K562 (cell line): ENCODE data around the gene TEX9. TPM values are rescaled to one million over a fixed set of nuclear protein-coding genes. Genes with fewer than 3 reads are reported as not detected.

Source experiments
- ATAC-seq: fragments of 200-7000 bp; cut with Tn5 transposase; 3 replicates; pipeline ENCODE4 v1.9.1; 2020; ENCODE audit warnings: moderate library complexity
- BruUV-seq: library from RNA; stranded (reverse); fragments of 400-500 nt; replicated peaks from 2 replicates; lab custom pipeline; 2021; lab: Mats Ljungman, UMichigan
- CTCF ChIA-PET: fragments of 300-600 bp; formaldehyde crosslinking; extraction: SDS; loops from one replicate; lab custom pipeline; 2021; ENCODE audit warnings: low intra/inter-chr PET ratio; lab: Yijun Ruan, JAX
- POLR2A ChIA-PET: fragments of 300-600, 350-650 bp; sonication (Branson Sonifier 250); formaldehyde crosslinking; extraction: SDS; loops from one replicate; lab custom pipeline; 2021; ENCODE audit warnings: antibody characterized with exemption, inconsistent platforms; lab: Yijun Ruan, JAX
- DNase-seq, 4 experiments: peaks; one replicate each; pipeline versions ENCODE4 v3.0.0 to v3.0.0-alpha.2; 2011 to 2018; ENCODE audit warnings: low spot score in 3 of 4, mixed read lengths in 3 of 4; ENCODE audit errors: extremely low read depth in 1 of 4
- FAIRE-seq: peaks from 2 replicates; lab custom pipeline; 2011; peaks lifted over from hg19 to GRCh38; lab: Jason Lieb, UNC
- H2AFZ ChIP-seq: 2 replicates; pipeline ENCODE4 v1.6.0; 2011; ENCODE audit warnings: low read depth, low read length, control low read depth, inconsistent platforms
- H3K27ac ChIP-seq: fragments of 200-600 bp; 3 replicates; pipeline ENCODE4 v1.8.0; 2011; ENCODE audit warnings: low read depth, mild to moderate bottlenecking, control low read depth, inconsistent platforms, low read length, moderate library complexity, mixed read lengths; ENCODE audit errors: extremely low read depth
- H3K27me3 ChIP-seq, 2 experiments: fragments of 300-600 bp in 1 of 2; 2 replicates in 1 of 2; 3 replicates in 1 of 2; pipeline versions ENCODE4 v1.6.0 to v1.8.0; 2011; ENCODE audit warnings: inconsistent platforms in 2 of 2, low read length in 2 of 2, mild to moderate bottlenecking in 1 of 2, mixed read lengths in 1 of 2, moderate library complexity in 1 of 2; ENCODE audit not compliant: control insufficient read depth in 2 of 2, insufficient read depth in 2 of 2
- H3K36me3 ChIP-seq: fragments of 300-600 bp; 3 replicates; pipeline ENCODE4 v1.8.0; 2011; ENCODE audit warnings: mild to moderate bottlenecking, low read length, inconsistent platforms; ENCODE audit not compliant: control insufficient read depth, insufficient read depth
- H3K4me1 ChIP-seq, 2 experiments: fragments of 200-600 bp in 1 of 2; replicated peaks in 1 of 2; 2 replicates in 1 of 2; 3 replicates in 1 of 2; pipeline versions ENCODE4 v1.5.1 to v1.8.0; 2011; ENCODE audit warnings: inconsistent platforms in 2 of 2, low read length in 2 of 2, mild to moderate bottlenecking in 1 of 2, mixed read lengths in 1 of 2, moderate library complexity in 1 of 2; ENCODE audit not compliant: control insufficient read depth in 2 of 2, insufficient read depth in 2 of 2
- H3K4me2 ChIP-seq: 2 replicates; pipeline ENCODE4 v1.6.1; 2011; ENCODE audit warnings: low read length, control low read depth, inconsistent platforms, mixed read lengths; ENCODE audit not compliant: insufficient read depth
- H3K4me3 ChIP-seq: fragments of 200-600 bp; sonication (generic), shearing (Covaris generic); 2 replicates; pipeline ENCODE4 v1.5.1; 2016; ENCODE audit warnings: control low read depth, inconsistent platforms
- H3K79me2 ChIP-seq: fragments of 200-600 bp; 3 replicates; pipeline ENCODE4 v1.8.0; 2011; ENCODE audit warnings: low read length, inconsistent platforms; ENCODE audit not compliant: control insufficient read depth, insufficient read depth
- H3K9ac ChIP-seq, 2 experiments: 2 replicates each; pipeline versions ENCODE4 v1.6.0 to v1.6.1; 2011; ENCODE audit warnings: low read depth in 2 of 2, low read length in 2 of 2, control low read depth in 1 of 2, inconsistent platforms in 1 of 2, mild to moderate bottlenecking in 1 of 2, mixed read lengths in 1 of 2; ENCODE audit not compliant: insufficient read depth in 1 of 2
- H3K9me1 ChIP-seq: one replicate; pipeline ENCODE4 v1.6.0; 2011; ENCODE audit warnings: inconsistent platforms, mild to moderate bottlenecking, low read length, moderate library complexity; ENCODE audit not compliant: control insufficient read depth, insufficient read depth
- H3K9me3 ChIP-seq: replicated peaks from 2 replicates; pipeline ENCODE4 v1.5.1; 2011; ENCODE audit warnings: low read depth, low read length, inconsistent platforms; ENCODE audit not compliant: control insufficient read depth, insufficient read depth
- H4K20me1 ChIP-seq: replicated peaks from 2 replicates; pipeline ENCODE4 v1.6.1; 2011; ENCODE audit warnings: low read length, inconsistent platforms, mixed read lengths; ENCODE audit not compliant: control insufficient read depth, insufficient read depth
- ARID2 ChIP-seq: fragments of 450-650 bp; IDR thresholded peaks from 2 replicates; pipeline ENCODE4 v1.6.1; 2017; ENCODE audit warnings: antibody characterized with exemption, mild to moderate bottlenecking
- BRF2 ChIP-seq: IDR thresholded peaks from 3 replicates; pipeline ENCODE4 v1.6.1; 2011; ENCODE audit warnings: borderline replicate concordance, mild to moderate bottlenecking; ENCODE audit not compliant: insufficient read length, insufficient read depth
- CHD2 ChIP-seq: IDR thresholded peaks from 2 replicates; pipeline ENCODE4 v1.6.1; 2011; ENCODE audit warnings: low read depth, low read length
- FOXP1 ChIP-seq: sonication (generic); formaldehyde crosslinking; IDR thresholded peaks from 2 replicates; pipeline ENCODE4 v1.8.0; 2022; ENCODE audit warnings: mild to moderate bottlenecking, missing genetic modification reagents
- ILK ChIP-seq: fragments of 450-650 bp; IDR thresholded peaks from 2 replicates; pipeline ENCODE4 v1.6.1; 2016; ENCODE audit warnings: missing genetic modification characterization, low read depth, mild to moderate bottlenecking, missing compliant biosample characterization, moderate library complexity, borderline replicate concordance
- L3MBTL2 ChIP-seq: fragments of 450-650 bp; IDR thresholded peaks from 2 replicates; pipeline ENCODE4 v1.6.1; 2016; ENCODE audit warnings: mild to moderate bottlenecking, moderate library complexity
- MTA3 ChIP-seq: fragments of 450-650 bp; formaldehyde crosslinking; IDR thresholded peaks from 2 replicates; pipeline ENCODE4 v1.6.1; 2017; ENCODE audit warnings: mild to moderate bottlenecking, borderline replicate concordance
- PKNOX1 ChIP-seq: fragments of 450-650 bp; IDR thresholded peaks from 2 replicates; pipeline ENCODE4 v1.6.1; 2016
- POLR2G ChIP-seq: fragments of 200-400 bp; formaldehyde crosslinking; IDR thresholded peaks from 2 replicates; pipeline ENCODE4 v1.6.1; 2017; ENCODE audit warnings: low read depth, mild to moderate bottlenecking, antibody characterized with exemption, low read length, moderate library complexity
- THRAP3 ChIP-seq: fragments of 450-650 bp; IDR thresholded peaks from 2 replicates; pipeline ENCODE4 v1.6.1; 2016; ENCODE audit warnings: mild to moderate bottlenecking, inconsistent platforms, borderline replicate concordance
- XRCC3 ChIP-seq: fragments of 450-650 bp; IDR thresholded peaks from 2 replicates; pipeline ENCODE4 v1.6.1; 2017; ENCODE audit warnings: mild to moderate bottlenecking, moderate library complexity
- ZNF121 ChIP-seq: sonication (generic); formaldehyde crosslinking; conservative IDR thresholded peaks from 2 replicates; pipeline ENCODE4 v1.8.0; 2022; ENCODE audit warnings: missing genetic modification reagents
- ZNF561 ChIP-seq: fragments of 450-650 bp; formaldehyde crosslinking; conservative IDR thresholded peaks from 2 replicates; pipeline ENCODE4 v1.4.0; 2020; ENCODE audit warnings: mild to moderate bottlenecking, moderate library complexity
- WGBS: fragments of 100-300 bp; shearing (Covaris generic); methylation state at CpG from one replicate; pipeline ENCODE4 v1.1.6; 2016; ENCODE audit warnings: low coverage, mixed read lengths; ENCODE audit not compliant: insufficient coverage; ENCODE audit errors: missing lambda C conversion rate; 5-methylcytosine and 5-hydroxymethylcytosine counted together
- in situ Hi-C: fragments of 300-500 bp; cut with MboI; formaldehyde crosslinking; loops from 4 replicates; pipeline ENCODE4 v1.15.0; 2018; ENCODE audit warnings: inconsistent platforms, mixed read lengths
- intact Hi-C: fragments of 100-400 bp; cut with micrococcal nuclease; formaldehyde crosslinking; loops from 2 replicates; pipeline ENCODE4 v1.14.2; 2022
- polyA plus RNA-seq, 8 experiments: library from polyadenylated mRNA; depleted of rRNA in 4 of 8; stranded (reverse) in 5 of 8; unstranded in 3 of 8; fragments of >200 nt; fragmentation: Nextera tagmentation in 2 of 8; fragmentation: Illumina TruSeq in 1 of 8; extraction: Ambion mirVana in 2 of 8; extraction: Trizol in 1 of 8; gene quantifications; 2 replicates each; pipeline versions ENCODE4 v1.2.1 to v1.2.3, GENCODE V29; 2011 to 2014; ENCODE audit warnings: inconsistent platforms in 1 of 8, missing spikeins in 1 of 8
- total RNA-seq, 7 experiments: library from RNA; depleted of rRNA in 6 of 7; stranded (reverse); fragments of >200 nt in 6 of 7; fragmentation: Illumina TruSeq in 2 of 7; extraction: Trizol in 2 of 7; gene quantifications; 2 replicates each; pipeline versions ENCODE4 v1.2.1 to v1.2.3, GENCODE V29; 2011 to 2021; ENCODE audit warnings: low replicate concordance in 1 of 7

TEX9 gene
- total and polyA plus RNA-seq, 9 of the 15 experiments (the other 6 are each of a cell fraction or from before 2014, with no cell fraction given): 0.93 to 3.6 (median 2.4) TPM

GRCh38 chr15:56356616-56357015, 8.6 kb upstream of the TEX9 start:
- no peaks in the 10 kb centered on the region for H3K79me2 ChIP-seq
- POLR2A ChIA-PET: no interaction called here
- H3K9me1 ChIP-seq: no peaks in the 10 kb centered on the region
- H2AFZ ChIP-seq: no peak overlapping the region
- no peaks in the 10 kb centered on the region for H4K20me1 ChIP-seq
- H3K27me3 ChIP-seq: no peaks in the 10 kb centered on the region
- no peak for FAIRE-seq
- intact Hi-C loops (no loop called here), in situ Hi-C loops (no loop called here)
- H3K9ac ChIP-seq: no peak overlapping the region
- H3K4me2 ChIP-seq: no peak overlapping the region
- H3K9me3 ChIP-seq: no peaks in the 10 kb centered on the region
- no peaks in the 10 kb centered on the region for H3K4me1 ChIP-seq
- no peak for DNase-seq
- H3K27ac ChIP-seq: no peak overlapping the region
- no TSS peak for BruUV-seq
- CTCF ChIA-PET: interaction anchor here (0.6 kb wide), 1 partner anchor 73 kb away, joined by 3 read pairs; no protein-coding TSS in a partner anchor
- no peak overlapping the region for H3K4me3 ChIP-seq
- 13% methylated on average over 2 of the region's 2 CpGs for WGBS
- no peak for TF ChIP-seq THRAP3
- no peak for TF ChIP-seq MTA3
- TF ChIP-seq ILK (tag): no peak
- no peak for TF ChIP-seq ARID2
- no peak for TF ChIP-seq FOXP1 (CRISPR knock-in tag)
- no peak for TF ChIP-seq XRCC3
- no peaks in the 10 kb centered on the region for H3K36me3 ChIP-seq
- ATAC-seq: no peak

GRCh38 chr15:56358604-56359003, 6.6 kb upstream of the TEX9 start:
- 32% methylated on average over 7 of the region's 7 CpGs for WGBS
- TF ChIP-seq ZNF121 (no peak), BRF2 (no peak), L3MBTL2 (peak; percentile 17; the same call in 1 of the 2 replicates), CHD2 (peak; percentile 55), PKNOX1 (peak; percentile 15; the same call in 1 of the 2 replicates), POLR2G (no peak), ZNF561 (CRISPR knock-in tag) (no peak)

More at GRCh38 chr15:56358604-56359003, 6.6 kb upstream of the TEX9 start:
- Histone ChIP-seq H3K9ac (no peak overlapping the region), H3K4me1 (no peaks in the 10 kb centered on the region), H2AFZ (peak overlapping the region; percentile 46; the same call in 1 of the 2 replicates), H3K36me3 (no peaks in the 10 kb centered on the region), H3K79me2 (no peaks in the 10 kb centered on the region), H3K4me3 (no peak overlapping the region), H4K20me1 (no peaks in the 10 kb centered on the region), H3K9me3 (no peaks in the 10 kb centered on the region), H3K9me1 (no peaks in the 10 kb centered on the region), H3K27me3 (no peaks in the 10 kb centered on the region), H3K27ac (no peak overlapping the region), H3K4me2 (no peak overlapping the region; the same call in 1 of the 2 replicates)
- intact Hi-C loops: no loop called here
- BruUV-seq: no TSS peak
- ChIA-PET POLR2A (interaction anchor here (0.6 kb wide), 1 partner anchor 1102 kb away, joined by 3 read pairs; no protein-coding TSS in a partner anchor), CTCF (no interaction called here)
- no peak for ATAC-seq
- peak; percentile 63 for FAIRE-seq
- DNase-seq: no peak
- in situ Hi-C loops: no loop called here
